K562 (cell line): ENCODE measurements around the gene SERPINH1. TPM values are rescaled to one million over a fixed set of nuclear protein-coding genes. Genes with fewer than 3 reads are reported as not detected.

Experiments used
- ARID2 ChIP-seq: fragments of 450-650 bp; IDR thresholded peaks from 2 replicates; pipeline ENCODE4 v1.6.1; 2017; ENCODE audit warnings: antibody characterized with exemption, mild to moderate bottlenecking
- CHD1 ChIP-seq: fragments of 200-600 bp; sonication (generic); IDR thresholded peaks from one replicate; pipeline ENCODE4 v1.6.1; 2012; ENCODE audit warnings: mild to moderate bottlenecking, moderate library complexity, low read length, inconsistent platforms
- ETV1 ChIP-seq: fragments of 450-650 bp; conservative IDR thresholded peaks from 2 replicates; pipeline ENCODE4 v1.6.1; 2016; ENCODE audit warnings: missing genetic modification characterization, control low read depth, low read depth, missing compliant biosample characterization
- FOXK2 ChIP-seq, 2 experiments: fragments of 450-650 bp; IDR thresholded peaks in 1 of 2; conservative IDR thresholded peaks in 1 of 2; 2 replicates each; pipeline ENCODE4 v1.6.1; 2016; ENCODE audit warnings: low read depth in 2 of 2, mild to moderate bottlenecking in 1 of 2
- GTF2E2 ChIP-seq: fragments of 200-800 bp; sonication (Bioruptor generic); IDR thresholded peaks from 2 replicates; pipeline ENCODE4 v1.6.1; 2016; ENCODE audit warnings: missing genetic modification characterization, missing compliant biosample characterization
- MAZ ChIP-seq, 2 experiments: fragments of 450-650 bp in 1 of 2; sonication (generic) in 1 of 2; formaldehyde crosslinking; IDR thresholded peaks in 1 of 2; conservative IDR thresholded peaks in 1 of 2; 2 replicates each; pipeline versions ENCODE4 v1.4.0 to v1.5.0; 2020; ENCODE audit warnings: mild to moderate bottlenecking in 1 of 2, missing genetic modification reagents in 1 of 2
- MIER1 ChIP-seq: fragments of 450-650 bp; IDR thresholded peaks from 2 replicates; pipeline ENCODE4 v1.6.1; 2016; ENCODE audit warnings: antibody characterized with exemption, mild to moderate bottlenecking, low read depth
- PCBP1 ChIP-seq: fragments of 200-400 bp; formaldehyde crosslinking; IDR thresholded peaks from 2 replicates; pipeline ENCODE4 v1.6.1; 2018; ENCODE audit warnings: mild to moderate bottlenecking, low read depth, low read length; ENCODE audit not compliant: poor library complexity, severe bottlenecking
- POLR2AphosphoS5 ChIP-seq: IDR thresholded peaks from 2 replicates; pipeline ENCODE4 v1.6.1; 2011; ENCODE audit warnings: mild to moderate bottlenecking, low read depth, low read length, moderate library complexity; ENCODE audit not compliant: control insufficient read depth, insufficient read depth
- POLR3A ChIP-seq: IDR thresholded peaks from 2 replicates; pipeline ENCODE4 v1.6.1; 2011; ENCODE audit warnings: borderline replicate concordance, mild to moderate bottlenecking, moderate library complexity; ENCODE audit not compliant: insufficient read length, insufficient read depth; ENCODE audit errors: extremely low read depth
- PPARD ChIP-seq: fragments of 250-450 bp; sonication (Bioruptor Pico); IDR thresholded peaks from 2 replicates; pipeline ENCODE4 v1.8.0; 2022; ENCODE audit warnings: inconsistent platforms, mild to moderate bottlenecking, moderate library complexity
- RREB1 ChIP-seq: fragments of 250-450 bp; sonication (Bioruptor Pico); IDR thresholded peaks from 2 replicates; pipeline ENCODE4 v1.4.0; 2020
- SMARCA5 ChIP-seq: fragments of 450-650 bp; IDR thresholded peaks from 2 replicates; pipeline ENCODE4 v1.6.1; 2016
- SUPT5H ChIP-seq: fragments of 450-650 bp; IDR thresholded peaks from 2 replicates; pipeline ENCODE4 v1.6.1; 2016
- THAP7 ChIP-seq: fragments of 250-450 bp; sonication (Bioruptor Pico); IDR thresholded peaks from 2 replicates; pipeline ENCODE4 v1.5.0; 2021
- VEZF1 ChIP-seq: fragments of 200-800 bp; sonication (Bioruptor generic); IDR thresholded peaks from 2 replicates; pipeline ENCODE4 v1.6.1; 2017; ENCODE audit warnings: missing genetic modification characterization, missing compliant biosample characterization
- ZFPM2 ChIP-seq: fragments of 250-450 bp; sonication (Bioruptor Pico); IDR thresholded peaks from 2 replicates; pipeline ENCODE4 v1.5.1; 2022; ENCODE audit warnings: mild to moderate bottlenecking
- ZNF140 ChIP-seq: fragments of 250-450 bp; sonication (Bioruptor Pico); IDR thresholded peaks from 2 replicates; pipeline ENCODE4 v1.8.0; 2021; ENCODE audit warnings: moderate library complexity, mild to moderate bottlenecking, inconsistent platforms
- ZNF212 ChIP-seq: fragments of 450-650 bp; formaldehyde crosslinking; IDR thresholded peaks from 2 replicates; pipeline ENCODE4 v1.4.0; 2020; ENCODE audit warnings: mild to moderate bottlenecking
- ZNF444 ChIP-seq: fragments of 250-450 bp; sonication (Bioruptor Pico); IDR thresholded peaks from 2 replicates; pipeline ENCODE4 v1.4.0; 2020; ENCODE audit warnings: mild to moderate bottlenecking, moderate library complexity
- polyA plus RNA-seq, 8 experiments: library from polyadenylated mRNA; depleted of rRNA in 4 of 8; stranded (reverse) in 5 of 8; unstranded in 3 of 8; fragments of >200 nt; fragmentation: Nextera tagmentation in 2 of 8; fragmentation: Illumina TruSeq in 1 of 8; extraction: Ambion mirVana in 2 of 8; extraction: Trizol in 1 of 8; gene quantifications; 2 replicates each; pipeline versions ENCODE4 v1.2.1 to v1.2.3, GENCODE V29; 2011 to 2014; ENCODE audit warnings: inconsistent platforms in 1 of 8, missing spikeins in 1 of 8
- total RNA-seq, 7 experiments: library from RNA; depleted of rRNA in 6 of 7; stranded (reverse); fragments of >200 nt in 6 of 7; fragmentation: Illumina TruSeq in 2 of 7; extraction: Trizol in 2 of 7; gene quantifications; 2 replicates each; pipeline versions ENCODE4 v1.2.1 to v1.2.3, GENCODE V29; 2011 to 2021; ENCODE audit warnings: low replicate concordance in 1 of 7

Gene SERPINH1
- total and polyA plus RNA-seq, 9 of the 15 experiments (the other 6 are each of a cell fraction or from before 2014, with no cell fraction given): 2.8 to 106 (median 67.9) TPM

- no peak for TF ChIP-seq RREB1 (CRISPR knock-in tag)
- TF ChIP-seq FOXK2 (conservative IDR thresholded peaks at IDR 0.05 in 1 of 2, IDR thresholded peaks at IDR 0.05 in 1 of 2; ENCODE audit: low read depth in 2 of 2): peak in 1 of 2 experiments; percentile 35; a peak in 2 of 4 replicates
- TF ChIP-seq PPARD (CRISPR knock-in tag): no peak
- no peak for TF ChIP-seq PCBP1
- TF ChIP-seq ZNF140 (CRISPR knock-in tag): no peak
- TF ChIP-seq THAP7 (CRISPR knock-in tag): no peak
- no peak for TF ChIP-seq ARID2
- TF ChIP-seq SMARCA5: peak; percentile 84
- TF ChIP-seq GTF2E2 (tag): no peak; the same call in 1 of the 2 replicates
- no peak for TF ChIP-seq ZFPM2 (CRISPR knock-in tag)
- peak; percentile 95 for TF ChIP-seq VEZF1 (CRISPR knock-in tag)
- no peak for TF ChIP-seq CHD1
- peak; percentile 77 for TF ChIP-seq SUPT5H
- TF ChIP-seq ETV1 (tag): peak; percentile 48
- TF ChIP-seq MIER1: peak; percentile 71; the same call in 1 of the 2 replicates
- TF ChIP-seq ZNF444: no peak
- TF ChIP-seq POLR3A: no peak
- peak in 1 of 2 experiments; percentile 12; a peak in 1 of 4 replicates for TF ChIP-seq MAZ (CRISPR knock-in tag; conservative IDR thresholded peaks at IDR 0.05 in 1 of 2, IDR thresholded peaks at IDR 0.05 in 1 of 2)
- TF ChIP-seq POLR2AphosphoS5: peak; percentile 93
- TF ChIP-seq ZNF212 (CRISPR knock-in tag): no peak
These were observed 27.6 kb upstream of the SERPINH1 start (continued) for GRCh38 chr11:75534259-75535069.
